ENCODE measurements around the gene ADH7.
"Not testable (repeated sequence)": the region's sequence is repeated elsewhere in the genome, so short reads cannot be mapped to it uniquely, and the experiment has no call there.

Gene ADH7

GRCh38 chr4:99377341-99377740, 57.8 kb downstream of the ADH7 start:
- DNase-seq = not testable (repeated sequence)

- not testable (repeated sequence) for DNase-seq
These were observed 62.7 kb downstream of the ADH7 start for GRCh38 chr4:99372464-99372863.

GRCh38 chr4:99367817-99368216, 67.3 kb downstream of the ADH7 start:
- DNase-seq = not testable (repeated sequence)

- DNase-seq = no peak
These were observed 68.7 kb downstream of the ADH7 start for GRCh38 chr4:99366491-99366890.

GRCh38 chr4:99362768-99363167, 72.4 kb downstream of the ADH7 start:
- DNase-seq = no peak
